LNCAP (cell line): Measurements from ENCODE around the gene GSG1L.

Experiments used
- CTCF ChIP-seq: fragments of 450-650 bp; IDR thresholded peaks from 2 replicates; pipeline ENCODE4 v1.5.1; 2017; ENCODE audit warnings: mild to moderate bottlenecking

GSG1L gene

DNA sequence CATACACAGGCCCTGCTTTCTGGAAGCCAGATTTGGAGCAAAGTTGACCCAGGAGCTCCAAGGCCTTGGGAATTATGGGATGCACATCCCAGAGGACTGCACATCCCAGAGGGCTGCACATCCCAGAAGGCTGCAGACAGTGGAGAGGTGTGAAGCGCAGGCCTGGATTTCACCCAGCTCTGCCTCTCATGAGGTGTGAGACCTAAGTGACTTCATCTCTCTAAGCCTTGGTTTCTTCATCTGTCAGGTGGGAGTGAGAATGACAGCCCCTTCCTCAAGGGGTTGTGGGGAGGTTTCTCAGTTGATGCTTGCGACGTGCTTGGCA is 102.3 kb downstream of the GSG1L start:
- no peak for TF ChIP-seq CTCF

DNA sequence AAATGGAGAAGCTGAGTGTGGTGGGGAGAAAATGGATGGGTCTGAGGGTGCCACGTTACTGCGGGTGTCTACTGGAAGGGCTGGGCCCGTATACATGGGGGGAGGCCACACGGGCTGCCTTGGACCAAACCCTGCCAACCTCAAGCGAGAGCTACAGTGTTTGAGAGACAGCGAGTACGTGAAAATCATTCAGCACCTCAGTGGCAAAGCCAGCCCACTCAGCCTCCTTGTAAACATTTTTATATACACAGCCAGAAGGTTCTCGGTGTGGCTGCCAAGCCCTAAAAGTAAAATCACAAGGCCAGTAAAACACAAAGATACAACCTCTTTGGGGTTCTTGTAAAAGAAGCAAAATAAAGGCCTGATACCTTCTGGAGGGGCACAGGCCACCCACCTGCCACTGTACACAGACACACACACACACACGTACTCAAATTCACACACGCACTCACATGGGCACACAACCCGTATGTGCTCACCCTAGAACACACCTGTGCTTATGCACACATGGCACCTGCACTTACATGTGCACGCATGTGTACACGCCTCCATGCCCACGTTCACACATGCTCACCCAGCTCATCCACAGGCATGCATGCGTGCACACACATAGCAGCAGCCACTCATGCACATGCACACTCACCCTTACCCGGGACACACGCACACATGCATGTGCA is 102.8 kb downstream of the GSG1L start:
- no peak for TF ChIP-seq CTCF

DNA sequence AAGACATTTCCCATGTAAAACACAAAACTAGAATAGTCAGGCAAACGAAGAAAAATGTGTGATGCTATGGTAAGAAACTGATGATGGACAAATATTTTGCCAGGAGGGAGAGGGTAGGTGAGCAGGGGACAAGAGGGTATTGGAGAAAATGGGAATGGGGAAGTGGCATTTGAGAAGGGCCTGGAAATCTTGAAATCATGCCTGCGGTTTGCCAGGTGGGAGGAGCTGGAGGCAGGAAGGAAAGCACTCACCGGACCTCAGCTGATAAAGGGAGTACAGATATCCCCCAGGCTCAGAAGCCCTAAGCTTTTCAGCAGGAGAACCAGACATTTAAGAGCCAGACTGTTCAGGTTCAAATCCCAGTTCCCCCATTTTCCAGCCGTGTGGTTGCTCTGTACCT is 103.6 kb downstream of the GSG1L start:
- no peak for TF ChIP-seq CTCF

GRCh38 chr16:27954191-27954590 is 109.3 kb downstream of the GSG1L start:
- no peak for TF ChIP-seq CTCF

- TF ChIP-seq CTCF: no peak
These were observed 110.7 kb downstream of the GSG1L start for GRCh38 chr16:27952811-27953210.

- TF ChIP-seq CTCF: no peak
These were observed 111.9 kb downstream of the GSG1L start for GRCh38 chr16:27951489-27952120.

DNA sequence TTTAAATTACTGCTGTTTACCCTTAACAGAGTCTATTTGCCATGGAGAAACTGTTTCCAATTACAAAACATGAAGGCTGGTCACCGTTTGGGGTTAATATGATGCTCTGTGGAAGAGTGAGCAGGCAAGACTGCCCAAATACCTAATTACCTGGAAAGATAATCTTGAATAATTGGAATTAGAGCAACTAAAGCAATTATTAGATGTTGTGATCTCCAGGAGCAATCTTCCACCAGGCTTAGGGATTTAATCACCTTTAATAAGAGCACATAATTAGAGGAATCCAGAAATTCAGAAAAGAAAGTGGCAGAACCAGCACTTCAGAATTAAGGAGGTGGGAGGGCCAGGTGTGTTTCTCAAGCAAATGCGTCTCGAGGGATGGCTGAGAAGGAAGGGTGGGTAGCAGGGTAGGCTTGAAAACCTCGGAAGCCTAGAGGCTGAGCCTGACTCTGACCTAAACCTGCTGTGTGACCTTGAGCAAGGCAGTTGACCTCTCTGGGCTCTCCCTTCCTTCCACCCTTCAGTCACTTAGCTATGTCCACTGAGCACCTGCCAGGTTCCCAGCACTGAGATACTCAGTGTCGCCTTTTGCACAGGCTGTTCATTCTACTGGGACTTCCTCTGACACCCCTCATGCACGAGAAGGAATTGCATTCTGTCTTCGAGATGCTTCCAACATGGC is 113.2 kb downstream of the GSG1L start:
- TF ChIP-seq CTCF: no peak
